ENCODE data around the gene SRP19. TPM values are rescaled to one million over a fixed set of nuclear protein-coding genes. Genes with fewer than 3 reads are reported as not detected.

The SRP19 gene
- total RNA-seq, 1 donor from 2014 or later: 174 TPM

- no peaks in the 10 kb centered on the region for H3K27me3 ChIP-seq
- H3K9ac ChIP-seq: no peak overlapping the region
- peaks cover 23% of the 10 kb centered on the region for H3K36me3 Mint-ChIP-seq
- H3K9me3 ChIP-seq (ENCODE audit: low read depth): no peaks in the 10 kb centered on the region
- peaks cover 6% of the 10 kb centered on the region for H3K4me1 ChIP-seq
- no peak overlapping the region for H3K4me2 ChIP-seq
- H3F3A ChIP-seq (ENCODE audit: low read depth): peaks cover 7% of the 10 kb centered on the region
- no peak overlapping the region for H3K4me3 ChIP-seq
- no peaks in the 10 kb centered on the region for H3K9me3 Mint-ChIP-seq
- H4K20me1 ChIP-seq (ENCODE audit: low read depth): peaks cover 2% of the 10 kb centered on the region
- peaks cover 17% of the 10 kb centered on the region for H3K4me1 Mint-ChIP-seq
- H3K4me3 Mint-ChIP-seq: no peak overlapping the region
- no peak for TF ChIP-seq EZH2 (IDR thresholded peaks at IDR 0.05)
- no peak for TF ChIP-seq EZH2phosphoT487 (IDR thresholded peaks at IDR 0.05)
- no peak for TF ChIP-seq CTCF (IDR thresholded peaks at IDR 0.05)
- no peak overlapping the region for H3K27ac ChIP-seq
- H3K79me2 ChIP-seq (ENCODE audit: low read depth): peaks cover 12% of the 10 kb centered on the region
- H3K27me3 Mint-ChIP-seq (ENCODE audit: insufficient read depth, low read depth): no peaks in the 10 kb centered on the region
- DNase-seq (ENCODE audit: low spot score): no peak
- H2AFZ ChIP-seq (replicated peaks): no peak overlapping the region
- no peak overlapping the region for H3K27ac Mint-ChIP-seq
- no peaks in the 10 kb centered on the region for H3K36me3 ChIP-seq
These were observed 54.7 kb downstream of the SRP19 start for GRCh38 chr5:112915831-112916230.

DNA sequence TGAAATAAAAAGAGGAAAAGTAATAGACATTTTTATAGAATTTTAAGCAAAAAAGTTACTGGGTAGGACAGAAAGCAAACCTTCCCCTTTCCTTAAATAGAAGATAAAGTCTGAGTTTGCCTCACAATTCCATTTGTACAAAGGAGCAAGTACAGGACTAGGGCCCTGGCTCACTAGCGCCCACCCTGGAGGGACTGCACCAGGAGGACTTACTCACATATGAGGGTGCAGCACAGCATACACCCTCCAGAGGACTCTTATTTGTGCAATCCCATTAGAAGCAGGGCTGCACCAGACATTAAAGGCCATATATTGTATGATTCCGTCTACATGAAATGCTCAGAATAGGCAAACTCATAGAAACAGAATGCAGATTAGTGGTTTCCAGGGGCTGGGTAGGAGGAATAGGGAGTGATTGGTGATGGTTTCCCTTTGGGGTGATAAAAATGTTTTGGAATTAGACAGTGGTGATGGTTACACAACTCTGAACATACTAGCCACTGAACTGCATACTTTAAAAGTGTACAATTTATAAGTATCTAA is 56.4 kb downstream of the SRP19 start:
- H3K4me3 Mint-ChIP-seq: no peak overlapping the region
- Histone ChIP-seq H3K79me2 (ENCODE audit: low read depth) (peaks cover 12% of the 10 kb centered on the region), H3F3A (ENCODE audit: low read depth) (peaks cover 19% of the 10 kb centered on the region), H3K27ac (no peak overlapping the region), H3K36me3 (no peaks in the 10 kb centered on the region), H4K20me1 (ENCODE audit: low read depth) (peaks cover 2% of the 10 kb centered on the region), H3K4me3 (no peak overlapping the region), H3K4me2 (no peak overlapping the region), H2AFZ (replicated peaks) (no peak overlapping the region), H3K27me3 (peaks cover 3% of the 10 kb centered on the region), H3K9ac (no peak overlapping the region), H3K9me3 (ENCODE audit: low read depth) (no peaks in the 10 kb centered on the region), H3K4me1 (peaks cover 8% of the 10 kb centered on the region)
- peak; percentile 12 for DNase-seq (ENCODE audit: low spot score)
- no peaks in the 10 kb centered on the region for H3K9me3 Mint-ChIP-seq
- no peak overlapping the region for H3K27ac Mint-ChIP-seq
- TF ChIP-seq CTCF (IDR thresholded peaks at IDR 0.05) (peak; percentile 30), EZH2 (IDR thresholded peaks at IDR 0.05) (no peak)
- H3K27me3 Mint-ChIP-seq (ENCODE audit: insufficient read depth, low read depth): peaks cover 2% of the 10 kb centered on the region
- H3K36me3 Mint-ChIP-seq: peaks cover 23% of the 10 kb centered on the region
- H3K4me1 Mint-ChIP-seq: peaks cover 14% of the 10 kb centered on the region

GRCh38 chr5:112918136-112918535 is 57.0 kb downstream of the SRP19 start:
- DNase-seq (ENCODE audit: low spot score): no peak
- no peak overlapping the region for H3K4me3 ChIP-seq
- H2AFZ ChIP-seq (replicated peaks): no peak overlapping the region
- peaks cover 12% of the 10 kb centered on the region for H3K79me2 ChIP-seq (ENCODE audit: low read depth)
- no peaks in the 10 kb centered on the region for H3K36me3 ChIP-seq
- Mint-ChIP-seq H3K9me3 (no peaks in the 10 kb centered on the region), H3K27ac (no peak overlapping the region), H3K4me1 (peaks cover 17% of the 10 kb centered on the region), H3K36me3 (peaks cover 20% of the 10 kb centered on the region), H3K27me3 (ENCODE audit: insufficient read depth, low read depth) (peaks cover 7% of the 10 kb centered on the region), H3K4me3 (no peak overlapping the region)
- peaks cover 2% of the 10 kb centered on the region for H4K20me1 ChIP-seq (ENCODE audit: low read depth)
- H3K9ac ChIP-seq: no peak overlapping the region
- H3K9me3 ChIP-seq (ENCODE audit: low read depth): no peaks in the 10 kb centered on the region
- H3K27me3 ChIP-seq: peaks cover 9% of the 10 kb centered on the region
- H3F3A ChIP-seq (ENCODE audit: low read depth): peaks cover 19% of the 10 kb centered on the region
- peaks cover 9% of the 10 kb centered on the region for H3K4me1 ChIP-seq
- TF ChIP-seq EZH2 (IDR thresholded peaks at IDR 0.05) (no peak), EZH2phosphoT487 (IDR thresholded peaks at IDR 0.05) (no peak), CTCF (IDR thresholded peaks at IDR 0.05) (no peak)
- H3K27ac ChIP-seq: no peak overlapping the region
- H3K4me2 ChIP-seq: no peak overlapping the region

All from neural progenitor cell (in vitro differentiated cells).